B cell (primary cell): ENCODE data around the gene TAS2R40. TPM values are rescaled to one million over a fixed set of nuclear protein-coding genes. Genes with fewer than 3 reads are reported as not detected.

Experiments
- ATAC-seq: fragments of 200-7000 bp; cut with Tn5 transposase; one replicate; pipeline ENCODE4 v1.10.0; 2021; ENCODE audit warnings: low read depth, mild to moderate bottlenecking, moderate number of reproducible peaks, moderate library complexity
- CTCF ChIA-PET: fragments of 350-600 bp; sonication (Branson Sonifier 250); formaldehyde crosslinking; loops from one replicate; lab custom pipeline; 2021; ENCODE audit warnings: antibody characterized with exemption, inconsistent platforms; lab: Charles Lee
- POLR2A ChIA-PET: fragments of 350-600 bp; sonication (Branson Sonifier 250); formaldehyde crosslinking; loops from one replicate; lab custom pipeline; 2021; ENCODE audit warnings: antibody characterized with exemption; lab: Charles Lee
- DNase-seq: peaks from one replicate; pipeline ENCODE4 v3.0.0; 2013
- H2AFZ ChIP-seq: 2 replicates; pipeline ENCODE4 v1.6.1; 2012; ENCODE audit warnings: mild to moderate bottlenecking, low read depth, low read length; ENCODE audit not compliant: insufficient read depth, poor library complexity, severe bottlenecking
- H3K27ac ChIP-seq, 2 donors: 1 replicate in 1 of 2; 2 replicates in 1 of 2; pipeline ENCODE4 v1.5.1; 2012 to 2013; ENCODE audit warnings: low read length in 2 of 2, mild to moderate bottlenecking in 2 of 2, moderate library complexity in 1 of 2
- H3K27me3 ChIP-seq, 4 experiments: fragments of 200-600 bp in 1 of 4; sonication (generic) in 1 of 4; replicated peaks in 1 of 4; 1 replicate in 2 of 4; 2 replicates in 2 of 4; pipeline versions ENCODE4 v1.6.1 to v1.7.0; 2013 to 2016; ENCODE audit warnings: low read length in 3 of 4, mild to moderate bottlenecking in 2 of 4, mixed read lengths in 1 of 4, moderate library complexity in 1 of 4; ENCODE audit not compliant: insufficient read depth in 4 of 4, control insufficient read depth in 3 of 4; ENCODE audit errors: control extremely low read depth in 1 of 4
- H3K36me3 ChIP-seq, 2 experiments: replicated peaks in 1 of 2; 1 replicate in 1 of 2; 2 replicates in 1 of 2; pipeline versions ENCODE4 v1.6.1 to v1.7.1; 2013; ENCODE audit warnings: low read length in 1 of 2; ENCODE audit not compliant: insufficient read depth in 2 of 2, control insufficient read depth in 1 of 2; ENCODE audit errors: control extremely low read depth in 1 of 2, extremely low read depth in 1 of 2
- H3K4me1 ChIP-seq, 2 donors: fragments of 200-600 bp in 1 of 2; sonication (generic) in 1 of 2; 1 replicate in 1 of 2; 2 replicates in 1 of 2; pipeline versions ENCODE4 v1.5.1 to v1.6.1; 2013 to 2017; ENCODE audit warnings: low read length in 2 of 2; ENCODE audit not compliant: control insufficient read depth in 2 of 2, insufficient read depth in 2 of 2
- H3K4me2 ChIP-seq: replicated peaks from 2 replicates; pipeline ENCODE3; 2012; ENCODE audit warnings: mild to moderate bottlenecking, low read depth, low read length; ENCODE audit not compliant: poor library complexity, severe bottlenecking
- H3K4me3 ChIP-seq, 5 experiments: fragments of 200-600 bp in 1 of 5; sonication (generic) in 1 of 5; 1 replicate in 3 of 5; 2 replicates in 2 of 5; pipeline versions ENCODE4 v1.5.1 to v1.7.0; 2011 to 2016; ENCODE audit warnings: low read length in 4 of 5, mild to moderate bottlenecking in 4 of 5, low read depth in 2 of 5, control low read depth in 1 of 5, moderate library complexity in 1 of 5; ENCODE audit not compliant: insufficient read depth in 1 of 5; ENCODE audit errors: control extremely low read depth in 1 of 5, extremely low read depth in 1 of 5
- H3K79me2 ChIP-seq: fragments of 200-600 bp; sonication (generic); one replicate; pipeline ENCODE4 v1.6.0; 2016; ENCODE audit warnings: low read length; ENCODE audit not compliant: control insufficient read depth, insufficient read depth
- H3K9ac ChIP-seq: fragments of 200-600 bp; sonication (generic); 2 replicates; pipeline ENCODE4 v1.6.1; 2017; ENCODE audit warnings: mild to moderate bottlenecking, low read length, moderate library complexity
- H3K9me3 ChIP-seq, 3 donors: one replicate each; pipeline versions ENCODE4 v1.6.1 to v1.7.1; 2013; ENCODE audit warnings: low read length in 2 of 3; ENCODE audit not compliant: control insufficient read depth in 2 of 3, insufficient read depth in 1 of 3; ENCODE audit errors: control extremely low read depth in 1 of 3
- H4K20me1 ChIP-seq: 2 replicates; pipeline ENCODE4 v1.6.0; 2012; ENCODE audit warnings: mild to moderate bottlenecking, low read length; ENCODE audit not compliant: insufficient read depth, control insufficient read depth, poor library complexity, severe bottlenecking
- H3K27ac Mint-ChIP-seq: one replicate; pipeline ENCODE4 v1.8.0; 2021; ENCODE audit warnings: mixed read lengths
- H3K27me3 Mint-ChIP-seq: one replicate; pipeline ENCODE4 v1.8.0; 2021; ENCODE audit warnings: mixed read lengths
- H3K4me1 Mint-ChIP-seq: one replicate; pipeline ENCODE4 v1.8.0; 2021; ENCODE audit warnings: mixed read lengths
- H3K4me3 Mint-ChIP-seq: one replicate; pipeline ENCODE4 v1.8.0; 2021; ENCODE audit warnings: mixed read lengths
- H3K9me3 Mint-ChIP-seq: one replicate; pipeline ENCODE4 v1.8.0; 2022; ENCODE audit warnings: mixed read lengths; ENCODE audit not compliant: insufficient read depth
- EZH2 ChIP-seq: IDR thresholded peaks from 2 replicates; pipeline ENCODE4 v1.6.1; 2012; ENCODE audit warnings: borderline replicate concordance, low read depth, mild to moderate bottlenecking, moderate library complexity, low read length; ENCODE audit not compliant: insufficient read depth, poor library complexity, severe bottlenecking
- WGBS: methylation state at CpG from one replicate; pipeline ENCODE4 v1.1.5; 2013; ENCODE audit warnings: missing lambda C conversion rate; ENCODE audit not compliant: insufficient coverage; 5-methylcytosine and 5-hydroxymethylcytosine counted together
- intact Hi-C: fragments of 100-400 bp; cut with micrococcal nuclease; formaldehyde crosslinking; loops from one replicate; pipeline ENCODE4 v1.10.0; 2022
- polyA plus RNA-seq: library from polyadenylated mRNA; depleted of rRNA; stranded (reverse); fragments of >200 nt; gene quantifications from 2 replicates; pipeline ENCODE4 v1.2.3, GENCODE V29; 2012
- total RNA-seq, 2 donors: library from RNA; stranded (reverse); fragments of 120-200 nt in 1 of 2; gene quantifications; 1 replicate in 1 of 2; 2 replicates in 1 of 2; pipeline versions ENCODE4 v1.2.3 to v1.2.4, GENCODE V29; 2013 to 2022
- TF ChIP-seq, protein P1 (sequence below): fragments of 200-600 bp; IDR thresholded peaks from one replicate; pipeline ENCODE4 v1.8.0; 2022; ENCODE audit warnings: antibody characterized with exemption, mild to moderate bottlenecking

The TAS2R40 gene
- total and polyA plus RNA-seq, 2 donors (not counting 1 experiment from before 2014, with no cell fraction given) = not detected

DNA sequence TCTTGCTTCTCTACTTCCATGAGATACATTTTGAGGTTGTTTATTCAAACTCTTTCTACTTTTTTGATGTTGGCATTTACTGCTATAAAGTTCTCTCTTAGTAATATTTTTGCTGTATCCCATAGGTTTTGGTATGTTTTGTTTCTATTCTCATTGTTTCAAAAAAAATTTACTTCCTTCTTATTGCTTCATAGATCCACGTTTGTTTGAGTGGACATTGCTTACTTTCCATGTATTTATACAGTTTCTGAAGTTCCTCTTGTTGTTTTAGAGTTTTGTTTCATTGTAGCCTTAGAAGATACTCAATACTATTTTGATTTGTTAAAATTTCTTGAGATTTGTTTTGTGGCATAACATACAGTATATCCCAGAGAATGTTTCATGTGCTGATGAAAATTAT lies 13.7 kb downstream of the TAS2R40 start:
- Histone ChIP-seq H3K27ac (no peak overlapping the region), H3K4me2 (no peak overlapping the region)
- H3K4me3 Mint-ChIP-seq = no peak overlapping the region

DNA sequence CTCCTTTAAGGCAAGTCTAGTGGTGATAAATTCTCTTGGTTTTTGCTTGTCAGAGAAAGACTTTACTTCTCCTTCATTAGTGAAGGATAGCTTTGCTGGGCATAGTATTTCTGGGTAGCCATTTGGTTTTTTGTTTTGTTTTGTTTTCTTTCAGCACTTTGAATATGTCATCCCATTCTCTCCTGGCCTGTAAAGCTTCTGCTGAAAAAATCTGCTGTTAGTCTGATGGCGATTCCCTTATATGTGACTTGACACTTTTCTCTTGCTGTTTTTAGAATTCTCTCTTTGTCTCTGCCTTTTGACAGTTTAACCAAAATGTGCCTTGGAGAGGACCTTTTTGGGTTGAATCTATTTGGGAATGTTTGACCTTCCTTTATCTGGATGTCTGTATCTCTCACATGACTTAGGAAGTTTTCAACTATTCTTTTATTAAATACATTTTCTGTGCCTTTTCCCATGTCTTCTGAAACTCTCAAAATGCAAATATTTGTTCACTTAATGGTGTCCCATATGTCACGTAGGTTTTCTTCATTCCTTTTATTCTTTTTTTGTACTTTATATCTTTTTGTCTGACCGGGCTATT lies 14.7 kb downstream of the TAS2R40 start:
- ChIA-PET POLR2A (no interaction called here), CTCF (no interaction called here)
- H3K27ac ChIP-seq = no peak overlapping the region
- intact Hi-C loops = no loop called here
- TF ChIP-seq, protein P1, sequence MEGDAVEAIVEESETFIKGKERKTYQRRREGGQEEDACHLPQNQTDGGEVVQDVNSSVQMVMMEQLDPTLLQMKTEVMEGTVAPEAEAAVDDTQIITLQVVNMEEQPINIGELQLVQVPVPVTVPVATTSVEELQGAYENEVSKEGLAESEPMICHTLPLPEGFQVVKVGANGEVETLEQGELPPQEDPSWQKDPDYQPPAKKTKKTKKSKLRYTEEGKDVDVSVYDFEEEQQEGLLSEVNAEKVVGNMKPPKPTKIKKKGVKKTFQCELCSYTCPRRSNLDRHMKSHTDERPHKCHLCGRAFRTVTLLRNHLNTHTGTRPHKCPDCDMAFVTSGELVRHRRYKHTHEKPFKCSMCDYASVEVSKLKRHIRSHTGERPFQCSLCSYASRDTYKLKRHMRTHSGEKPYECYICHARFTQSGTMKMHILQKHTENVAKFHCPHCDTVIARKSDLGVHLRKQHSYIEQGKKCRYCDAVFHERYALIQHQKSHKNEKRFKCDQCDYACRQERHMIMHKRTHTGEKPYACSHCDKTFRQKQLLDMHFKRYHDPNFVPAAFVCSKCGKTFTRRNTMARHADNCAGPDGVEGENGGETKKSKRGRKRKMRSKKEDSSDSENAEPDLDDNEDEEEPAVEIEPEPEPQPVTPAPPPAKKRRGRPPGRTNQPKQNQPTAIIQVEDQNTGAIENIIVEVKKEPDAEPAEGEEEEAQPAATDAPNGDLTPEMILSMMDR = no peak
- no peak for TF ChIP-seq EZH2
- Mint-ChIP-seq H3K4me3 (no peak overlapping the region), H3K27ac (no peak overlapping the region), H3K9me3 (peaks cover 13% of the 10 kb centered on the region), H3K27me3 (peaks cover 33% of the 10 kb centered on the region), H3K4me1 (peaks cover 5% of the 10 kb centered on the region)
- H2AFZ ChIP-seq = no peak overlapping the region
- H4K20me1 ChIP-seq = no peaks in the 10 kb centered on the region
- H3K36me3 ChIP-seq = no peaks in the 10 kb centered on the region
- no peak overlapping the region for H3K4me2 ChIP-seq
- no CpG with 5 or more reads among the region's 3 CpGs for WGBS
- peaks cover 0 to 4% (median 2%) of the 10 kb centered on the region in 4 experiments for H3K27me3 ChIP-seq
- no peak for DNase-seq
- H3K9ac ChIP-seq = no peak overlapping the region
- H3K4me1 ChIP-seq = peaks cover 4% of the 10 kb centered on the region in 2 donors
- H3K9me3 ChIP-seq = peaks cover 5 to 18% (median 8%) of the 10 kb centered on the region in 3 donors
- H3K79me2 ChIP-seq = no peaks in the 10 kb centered on the region
- no peak overlapping the region for H3K4me3 ChIP-seq
- no peak for ATAC-seq

More for the DNA sequence above, 13.7 kb downstream of the TAS2R40 start:
- Mint-ChIP-seq H3K4me1 (peaks cover under 1% of the 10 kb centered on the region), H3K27me3 (peaks cover 30% of the 10 kb centered on the region), H3K9me3 (peaks cover 13% of the 10 kb centered on the region), H3K27ac (no peak overlapping the region)
- Histone ChIP-seq H3K36me3 (no peaks in the 10 kb centered on the region), H3K4me3 (no peak overlapping the region), H4K20me1 (no peaks in the 10 kb centered on the region), H3K9ac (no peak overlapping the region), H3K27me3 (peaks cover 0 to 4% (median 0%) of the 10 kb centered on the region in 4 experiments), H2AFZ (no peak overlapping the region), H3K79me2 (no peaks in the 10 kb centered on the region), H3K9me3 (peaks cover 5 to 18% (median 8%) of the 10 kb centered on the region in 3 donors), H3K4me1 (peaks cover 0 to under 1% of the 10 kb centered on the region in 2 donors)
- TF ChIP-seq, protein P1 = no peak
- no peak for TF ChIP-seq EZH2
- intact Hi-C loops = no loop called here
- POLR2A ChIA-PET = no interaction called here
- WGBS = no CpG with 5 or more reads among the region's 1 CpG
- ATAC-seq (no peak), DNase-seq (no peak)
- CTCF ChIA-PET = interaction anchor here (2.6 kb wide), 1 partner anchor 181 kb away, joined by 9 read pairs; no protein-coding TSS in a partner anchor
